HepG2 (cell line): ENCODE results near the gene ARL5B. TPM values are rescaled to one million over a fixed set of nuclear protein-coding genes. Genes with fewer than 3 reads are reported as not detected.

ENCODE experiments used
- AFF4 ChIP-seq: sonication (generic); formaldehyde crosslinking; IDR thresholded peaks from 2 replicates; pipeline ENCODE4 v1.4.0; 2020; ENCODE audit warnings: missing genetic modification reagents
- ARHGAP35 ChIP-seq: sonication (generic); formaldehyde crosslinking; IDR thresholded peaks from 2 replicates; pipeline ENCODE4 v1.9.0; 2022; ENCODE audit warnings: mild to moderate bottlenecking, inconsistent platforms, moderate library complexity, missing genetic modification reagents, borderline replicate concordance
- CERS6 ChIP-seq: sonication (generic); formaldehyde crosslinking; IDR thresholded peaks from 2 replicates; pipeline ENCODE4 v1.5.0; 2020; ENCODE audit warnings: missing genetic modification reagents
- EED ChIP-seq: sonication (generic); formaldehyde crosslinking; IDR thresholded peaks from 2 replicates; pipeline ENCODE4 v1.5.0; 2020; ENCODE audit warnings: mild to moderate bottlenecking, missing genetic modification reagents
- ISX ChIP-seq: sonication (generic); formaldehyde crosslinking; conservative IDR thresholded peaks from 2 replicates; pipeline ENCODE4 v1.5.0; 2020; ENCODE audit warnings: missing genetic modification reagents
- MTF1 ChIP-seq: sonication (generic); formaldehyde crosslinking; IDR thresholded peaks from 2 replicates; pipeline ENCODE4 v1.5.0; 2020; ENCODE audit warnings: missing genetic modification reagents
- MXI1 ChIP-seq: IDR thresholded peaks from 3 replicates; pipeline ENCODE4 v1.6.1; 2012; ENCODE audit warnings: low read depth, low read length, inconsistent platforms, borderline replicate concordance
- NCOA1 ChIP-seq: sonication (generic); formaldehyde crosslinking; IDR thresholded peaks from 2 replicates; pipeline ENCODE4 v1.9.0; 2021; ENCODE audit warnings: missing genetic modification reagents
- NFE2L1 ChIP-seq: sonication (generic); formaldehyde crosslinking; IDR thresholded peaks from 2 replicates; pipeline ENCODE4 v1.4.0; 2020; ENCODE audit warnings: missing genetic modification reagents, mild to moderate bottlenecking, borderline replicate concordance
- PITX1 ChIP-seq: sonication (generic); formaldehyde crosslinking; IDR thresholded peaks from 2 replicates; pipeline ENCODE4 v1.5.1; 2020; ENCODE audit warnings: mild to moderate bottlenecking, missing genetic modification reagents
- POLR2A ChIP-seq, 2 experiments: IDR thresholded peaks; 2 replicates each; pipeline ENCODE4 v1.6.1; 2011; ENCODE audit warnings: low read depth in 2 of 2, low read length in 2 of 2, mild to moderate bottlenecking in 1 of 2, moderate library complexity in 1 of 2; ENCODE audit not compliant: insufficient read depth in 1 of 2
- SALL1 ChIP-seq: sonication (generic); formaldehyde crosslinking; IDR thresholded peaks from 2 replicates; pipeline ENCODE4 v1.8.0; 2022; ENCODE audit warnings: mild to moderate bottlenecking, missing genetic modification reagents
- TEF ChIP-seq: sonication (generic); formaldehyde crosslinking; IDR thresholded peaks from 2 replicates; pipeline ENCODE4 v1.5.0; 2020; ENCODE audit warnings: missing genetic modification reagents
- THAP7 ChIP-seq: sonication (generic); formaldehyde crosslinking; IDR thresholded peaks from 2 replicates; pipeline ENCODE4 v1.8.1; 2023; ENCODE audit warnings: mild to moderate bottlenecking, missing genetic modification reagents
- ZNF224 ChIP-seq: sonication (generic); formaldehyde crosslinking; IDR thresholded peaks from 2 replicates; pipeline ENCODE4 v1.5.0; 2020; ENCODE audit warnings: mild to moderate bottlenecking, missing genetic modification reagents
- ZNF407 ChIP-seq: sonication (generic); formaldehyde crosslinking; IDR thresholded peaks from one replicate; pipeline ENCODE4 v1.5.1; 2020; ENCODE audit warnings: mild to moderate bottlenecking, missing genetic modification reagents; ENCODE audit errors: not compliant biosample characterization
- ZNF530 ChIP-seq: sonication (generic); formaldehyde crosslinking; IDR thresholded peaks from 2 replicates; pipeline ENCODE4 v1.5.0; 2020; ENCODE audit warnings: low read depth, mild to moderate bottlenecking, missing genetic modification reagents
- polyA plus RNA-seq, 8 experiments: library from polyadenylated mRNA; depleted of rRNA in 3 of 8; stranded (reverse) in 7 of 8; unstranded in 1 of 8; fragments of >200 nt; fragmentation: Illumina TruSeq in 4 of 8; extraction: Trizol in 4 of 8; gene quantifications; 2 replicates each; pipeline versions ENCODE4 v1.2.1 to v1.2.3, GENCODE V29; 2011 to 2016; ENCODE audit warnings: low read depth in 4 of 8, missing spikeins in 1 of 8, mixed read lengths in 1 of 8; ENCODE audit not compliant: insufficient read depth in 1 of 8
- total RNA-seq, 5 experiments: library from RNA; depleted of rRNA; stranded (reverse); fragments of >200 nt; fragmentation: Illumina TruSeq; extraction: Trizol; gene quantifications; 2 replicates each; pipeline ENCODE4 v1.2.3, GENCODE V29; 2016; ENCODE audit warnings: low read depth in 1 of 5

Gene ARL5B
- total and polyA plus RNA-seq, 2 of the 13 experiments (the other 11 are each of a cell fraction or from before 2014, with no cell fraction given) = 26.6 to 32.7 TPM

GRCh38 chr10:18610517-18610916 is 48.7 kb upstream of the ARL5B start (continued):
- TF ChIP-seq ZNF407 (no peak), MXI1 (peak; percentile 63; the same call in 1 of the 3 replicates), MTF1 (no peak), POLR2A (IDR thresholded peaks at IDR 0.05; ENCODE audit: insufficient read depth in 1 of 2, low read depth in 2 of 2, low read length in 2 of 2) (no peak), ARHGAP35 (CRISPR knock-in tag) (no peak), CERS6 (no peak), NCOA1 (CRISPR knock-in tag) (no peak), NFE2L1 (CRISPR knock-in tag) (no peak), ISX (CRISPR knock-in tag) (no peak), TEF (no peak), EED (no peak), AFF4 (CRISPR knock-in tag) (no peak), ZNF530 (CRISPR knock-in tag) (no peak), ZNF224 (no peak), SALL1 (CRISPR knock-in tag) (peak; percentile 92), PITX1 (CRISPR knock-in tag) (peak; percentile 81), THAP7 (no peak)
